Ovary (tissue), 10 donors: Measurements from ENCODE around the gene TMBIM4. TPM values are rescaled to one million over a fixed set of nuclear protein-coding genes. Genes with fewer than 3 reads are reported as not detected.
"Not testable (repeated sequence)": the region's sequence is repeated elsewhere in the genome, so short reads cannot be mapped to it uniquely, and the experiment has no call there.

Experiments used
- DNase-seq, 5 donors: peaks; one replicate each; pipeline ENCODE4 v3.0.0-alpha.2; 2019 to 2020
- H3K27ac ChIP-seq, 2 donors: fragments of 200-600 bp; one replicate each; pipeline versions ENCODE4 v1.5.1 to v1.8.0; 2019 to 2022
- H3K27me3 ChIP-seq: fragments of 200-600 bp; one replicate; pipeline ENCODE4 v1.8.0; 2022
- H3K36me3 ChIP-seq: fragments of 200-600 bp; sonication (generic); one replicate; pipeline ENCODE4 v1.5.1; 2019
- H3K4me1 ChIP-seq: one replicate; pipeline ENCODE4 v1.8.1; 2013; ENCODE audit warnings: mild to moderate bottlenecking, moderate library complexity; ENCODE audit not compliant: insufficient read depth
- H3K4me3 ChIP-seq: fragments of 200-600 bp; sonication (generic); one replicate; pipeline ENCODE4 v1.5.1; 2017
- H3K9me3 ChIP-seq, 2 donors: fragments of 200-600 bp in 1 of 2; sonication (generic) in 1 of 2; one replicate each; pipeline versions ENCODE4 v1.5.1 to v1.8.1; 2013 to 2019; ENCODE audit warnings: mild to moderate bottlenecking in 1 of 2, moderate library complexity in 1 of 2
- EP300 ChIP-seq: sonication (generic); formaldehyde crosslinking; IDR thresholded peaks from one replicate; pipeline ENCODE4 v1.6.1; 2017; ENCODE audit warnings: antibody characterized with exemption
- POLR2A ChIP-seq: fragments of 450-650 bp; IDR thresholded peaks from one replicate; pipeline ENCODE4 v1.6.1; 2017; ENCODE audit warnings: antibody characterized with exemption, mild to moderate bottlenecking, moderate library complexity
- WGBS, 3 donors: extraction: QIAGEN DNeasy Blood & Tissue Kit in 1 of 3; methylation state at CpG; one replicate each; pipeline versions ENCODE4 v1.1.5 to v1.1.7; 2013 to 2017; 5-methylcytosine and 5-hydroxymethylcytosine counted together
- intact Hi-C, 4 donors: fragments of 100-400 bp; cut with DNase I; formaldehyde crosslinking; loops; one replicate each; pipeline versions ENCODE4 v1.11.0 to v1.15.1; 2022 to 2023
- long read RNA-seq, 3 donors: library from polyadenylated mRNA in 2 of 3; unstranded in 2 of 3; transcript quantifications; one replicate each; pipeline ENCODE4 v2.0.0 and lab custom pipeline, GENCODE V29; 2021 to 2026
- polyA plus RNA-seq, 2 donors: library from polyadenylated mRNA; stranded (reverse); fragments of 200-250 nt in 1 of 2; fragments of 350-450 nt in 1 of 2; fragmentation: Illumina TruSeq in 1 of 2; extraction: RNeasy Lipid Tissue Mini Kit (QIAGEN cat#74804) in 1 of 2; gene quantifications; one replicate each; pipeline ENCODE4 v1.2.3, GENCODE V29; 2013 to 2014
- total RNA-seq, 7 donors: library from RNA; depleted of rRNA in 2 of 7; stranded (reverse); fragments of >200 nt in 2 of 7; fragmentation: NEBNext Ultra II Directional in 3 of 7; extraction: Animal tissue kit (Norgen Biotek cat#: 25700) in 3 of 7; gene quantifications; one replicate each; pipeline versions ENCODE4 v1.1.0 to v1.2.4, GENCODE V29; 2016 to 2023
- TF ChIP-seq, protein P1 (sequence below), 3 donors: fragments of 450-650 bp in 2 of 3; fragments of 200-600 bp in 1 of 3; IDR thresholded peaks; one replicate each; pipeline versions ENCODE4 v1.5.1 to v1.8.0; 2016 to 2022; ENCODE audit warnings: antibody characterized with exemption in 3 of 3, mild to moderate bottlenecking in 1 of 3
- donor health status: DM: no; HTN: no; CAD: no; lungs with moderate emphysema.
- donor health status: DM: no; HTN: no; CAD: no.
- donor health status: Bipolar disorder and iron deficiency.
- donor health status: DM: yes; HTN: yes; CAD: no.
- donor health status: DM: no; HTN: no; CAD: no.
- donor health status: DM: yes; HTN: yes; CAD: no.

The TMBIM4 gene, protein sequence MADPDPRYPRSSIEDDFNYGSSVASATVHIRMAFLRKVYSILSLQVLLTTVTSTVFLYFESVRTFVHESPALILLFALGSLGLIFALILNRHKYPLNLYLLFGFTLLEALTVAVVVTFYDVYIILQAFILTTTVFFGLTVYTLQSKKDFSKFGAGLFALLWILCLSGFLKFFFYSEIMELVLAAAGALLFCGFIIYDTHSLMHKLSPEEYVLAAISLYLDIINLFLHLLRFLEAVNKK
- total RNA-seq = 100 to 1,000 TPM in 3 of 7 donors, 10 to 100 TPM in 4; 78.3 to 153 (median 97.9) TPM
- 100 to 1,000 TPM; 152 to 154 TPM for polyA plus RNA-seq
- long read RNA-seq, donor 1, transcript TMBIM4-202 (7 exons, 2,952 nt) = major isoform, 142 of 169 reads
- long read RNA-seq, donor 1, partial matches to known transcripts = 1 of 169 reads
- long read RNA-seq, donor 1, other reads (novel, unspliced or antisense) = 18 of 169 reads
- long read RNA-seq, donor 2, transcript TMBIM4-202 (7 exons, 2,952 nt) = major isoform, 59 of 64 reads
- long read RNA-seq, donor 2, partial matches to known transcripts = 0 of 64 reads
- long read RNA-seq, donor 2, other reads (novel, unspliced or antisense) = 0 of 64 reads
- long read RNA-seq, donor 3, transcript TMBIM4-202 (7 exons, 2,952 nt) = major isoform, 130 of 146 reads
- long read RNA-seq, donor 3, partial matches to known transcripts = 0 of 146 reads
- long read RNA-seq, donor 3, other reads (novel, unspliced or antisense) = 14 of 146 reads

DNA sequence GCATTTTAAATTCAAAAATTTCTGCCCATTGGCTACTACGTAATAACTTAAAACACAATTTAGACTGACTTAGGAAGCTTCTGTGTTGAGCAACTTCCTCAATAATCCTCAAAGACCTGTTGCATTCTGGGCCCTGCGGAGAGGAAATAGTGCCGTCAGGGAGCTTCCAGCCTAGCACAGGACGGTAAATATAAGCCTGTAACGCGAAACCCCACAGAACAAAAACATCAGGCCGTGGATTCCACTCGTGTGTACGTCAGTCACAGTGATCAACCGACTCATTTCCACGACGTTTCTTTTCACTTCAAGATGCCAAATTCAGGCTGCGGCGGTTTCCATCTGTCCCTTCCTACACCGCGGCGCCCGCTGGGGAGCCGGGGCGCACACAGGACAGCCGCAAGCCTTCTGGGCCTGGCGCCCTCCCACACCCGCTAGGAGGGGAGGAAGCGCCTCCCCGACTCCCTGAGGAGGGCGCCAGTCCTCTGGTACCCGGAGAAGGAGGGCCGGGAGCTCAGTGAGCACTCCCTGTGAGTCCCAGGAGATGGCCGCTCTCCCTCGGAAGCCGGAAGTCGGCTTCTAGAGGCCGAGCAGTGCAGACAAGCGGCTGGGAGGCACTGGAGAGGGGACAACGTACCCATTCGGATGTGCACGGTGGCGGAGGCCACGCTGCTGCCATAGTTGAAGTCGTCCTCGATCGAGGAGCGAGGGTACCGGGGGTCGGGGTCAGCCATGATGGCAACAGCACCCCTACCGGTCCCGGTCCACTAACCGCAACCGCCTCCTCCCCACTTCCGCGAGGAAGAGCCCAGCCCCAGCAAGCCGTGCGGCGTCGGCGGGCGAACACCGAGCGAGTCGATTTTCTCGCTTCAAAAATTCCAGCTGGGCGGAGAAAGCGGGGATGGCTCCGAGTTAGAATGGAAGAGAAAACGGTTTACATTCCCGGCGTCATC is at the start of gene TMBIM4:
Gene TMBIM4, minus strand, starts transcription at position 776 of the 950 bp plus-strand sequence. Its CDS starts 45 bp downstream, at position 731.
- H3K4me3 ChIP-seq = peak within 1 kb of the TSS; percentile 79
- DNase-seq = peak; percentile 84 to 89 (median 85)
- no peaks in the 10 kb centered on the region for H3K9me3 ChIP-seq
- no peaks in the 10 kb centered on the region for H3K36me3 ChIP-seq
- H3K27ac ChIP-seq = peak within 1 kb of the TSS; percentile 88 to 97
- WGBS, 3 donors = 0% methylated on average over 59 to 67 of the region's 67 CpGs
- TF ChIP-seq POLR2A (peak; percentile 78), EP300 (peak; percentile 31)
- TF ChIP-seq, protein P1, sequence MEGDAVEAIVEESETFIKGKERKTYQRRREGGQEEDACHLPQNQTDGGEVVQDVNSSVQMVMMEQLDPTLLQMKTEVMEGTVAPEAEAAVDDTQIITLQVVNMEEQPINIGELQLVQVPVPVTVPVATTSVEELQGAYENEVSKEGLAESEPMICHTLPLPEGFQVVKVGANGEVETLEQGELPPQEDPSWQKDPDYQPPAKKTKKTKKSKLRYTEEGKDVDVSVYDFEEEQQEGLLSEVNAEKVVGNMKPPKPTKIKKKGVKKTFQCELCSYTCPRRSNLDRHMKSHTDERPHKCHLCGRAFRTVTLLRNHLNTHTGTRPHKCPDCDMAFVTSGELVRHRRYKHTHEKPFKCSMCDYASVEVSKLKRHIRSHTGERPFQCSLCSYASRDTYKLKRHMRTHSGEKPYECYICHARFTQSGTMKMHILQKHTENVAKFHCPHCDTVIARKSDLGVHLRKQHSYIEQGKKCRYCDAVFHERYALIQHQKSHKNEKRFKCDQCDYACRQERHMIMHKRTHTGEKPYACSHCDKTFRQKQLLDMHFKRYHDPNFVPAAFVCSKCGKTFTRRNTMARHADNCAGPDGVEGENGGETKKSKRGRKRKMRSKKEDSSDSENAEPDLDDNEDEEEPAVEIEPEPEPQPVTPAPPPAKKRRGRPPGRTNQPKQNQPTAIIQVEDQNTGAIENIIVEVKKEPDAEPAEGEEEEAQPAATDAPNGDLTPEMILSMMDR (IDR thresholded peaks at IDR 0.05) = peak; percentile 67 to 76 (median 68)
- no peaks in the 10 kb centered on the region for H3K27me3 ChIP-seq
- intact Hi-C loops = no loop called here
- H3K4me1 ChIP-seq = peaks cover 4% of the 10 kb centered on the region

DNA sequence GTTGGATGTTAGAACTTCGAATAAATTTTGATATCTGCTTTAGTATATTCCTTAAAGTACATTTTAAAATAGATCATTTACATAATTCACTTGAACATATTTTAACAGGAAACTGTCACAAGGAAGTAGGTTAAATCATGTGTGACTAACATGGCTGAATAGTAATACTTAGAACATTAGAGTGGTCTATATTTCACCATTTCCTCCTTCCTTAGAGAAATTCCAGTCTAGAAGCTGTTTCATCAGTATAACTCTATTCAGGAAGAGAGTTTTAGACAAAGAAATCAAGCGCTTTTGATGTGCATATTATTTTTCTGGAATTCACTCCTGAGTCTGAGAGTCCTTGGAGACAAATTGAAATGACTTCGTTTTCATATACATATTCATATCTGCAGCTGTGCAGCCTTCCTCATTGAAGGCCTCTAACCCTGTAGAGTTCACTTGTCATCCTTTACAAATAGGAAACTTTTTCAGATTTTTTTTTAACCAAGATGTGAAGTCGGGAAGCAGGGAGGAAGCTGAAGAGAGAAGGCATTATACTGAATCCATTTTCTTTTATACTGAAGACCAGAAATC is 47.6 kb upstream of the TMBIM4 start:
- Histone ChIP-seq H3K27me3 (no peaks in the 10 kb centered on the region), H3K36me3 (no peaks in the 10 kb centered on the region), H3K4me3 (no peak overlapping the region), H3K27ac (no peak overlapping the region), H3K9me3 (no peaks in the 10 kb centered on the region), H3K4me1 (no peaks in the 10 kb centered on the region)
- intact Hi-C loops = no loop called here
- DNase-seq = no peak
- 67 to 75% (median 74%) methylated on average over 4 of the region's 4 CpGs for WGBS, 3 donors
- no peak for TF ChIP-seq EP300
- TF ChIP-seq, protein P1 (IDR thresholded peaks at IDR 0.05) = no peak
- TF ChIP-seq POLR2A = no peak

DNA sequence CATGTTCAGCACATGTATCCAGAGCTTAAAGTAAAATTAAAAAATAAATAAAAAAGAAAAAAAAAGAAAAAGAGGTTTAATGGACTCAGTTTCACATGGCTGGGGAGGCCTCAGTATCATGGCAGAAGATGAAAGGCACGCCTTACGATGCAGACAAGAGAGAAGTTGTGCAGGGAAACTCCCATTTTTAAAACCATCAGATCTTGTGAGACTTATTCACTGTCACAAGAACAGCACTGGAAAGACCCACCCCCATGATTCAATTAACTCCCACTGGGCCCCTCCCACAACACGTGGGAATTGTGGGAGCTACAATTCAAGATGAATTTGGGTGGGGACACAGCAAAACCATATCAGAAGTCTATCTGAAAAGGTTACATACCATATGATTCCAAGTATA is 43.2 kb upstream of the TMBIM4 start:
- H3K27ac ChIP-seq, H3K27me3 ChIP-seq, DNase-seq, H3K4me3 ChIP-seq, intact Hi-C loops, H3K36me3 ChIP-seq, H3K4me1 ChIP-seq, H3K9me3 ChIP-seq: not testable (repeated sequence)
- 83 to 88% (median 84%) methylated on average over 3 of the region's 3 CpGs for WGBS, 3 donors

DNA sequence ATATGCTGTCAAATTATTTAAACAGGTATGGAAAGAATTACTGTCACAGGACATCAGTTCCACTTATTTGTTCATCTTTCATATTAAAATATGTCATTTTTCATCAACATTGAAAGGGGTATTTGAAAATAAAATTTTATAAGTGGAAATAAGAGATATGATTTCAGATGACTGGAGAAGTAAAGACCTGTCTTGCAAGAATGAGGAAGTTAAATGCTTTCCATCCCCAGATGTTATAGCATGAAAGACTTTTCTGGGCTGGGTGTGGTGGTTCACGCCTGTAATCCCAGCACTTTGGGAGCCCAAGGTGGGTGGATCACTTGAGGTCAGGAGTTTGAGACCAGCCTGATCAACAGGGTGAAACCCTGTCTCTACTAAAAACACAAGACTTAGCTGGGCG is 41.8 kb upstream of the TMBIM4 start:
- H3K36me3 ChIP-seq, H3K27me3 ChIP-seq, H3K27ac ChIP-seq, intact Hi-C loops, H3K9me3 ChIP-seq, H3K4me1 ChIP-seq, DNase-seq, H3K4me3 ChIP-seq: not testable (repeated sequence)
- WGBS, 3 donors = 88 to 96% (median 91%) methylated on average over 2 of the region's 2 CpGs

DNA sequence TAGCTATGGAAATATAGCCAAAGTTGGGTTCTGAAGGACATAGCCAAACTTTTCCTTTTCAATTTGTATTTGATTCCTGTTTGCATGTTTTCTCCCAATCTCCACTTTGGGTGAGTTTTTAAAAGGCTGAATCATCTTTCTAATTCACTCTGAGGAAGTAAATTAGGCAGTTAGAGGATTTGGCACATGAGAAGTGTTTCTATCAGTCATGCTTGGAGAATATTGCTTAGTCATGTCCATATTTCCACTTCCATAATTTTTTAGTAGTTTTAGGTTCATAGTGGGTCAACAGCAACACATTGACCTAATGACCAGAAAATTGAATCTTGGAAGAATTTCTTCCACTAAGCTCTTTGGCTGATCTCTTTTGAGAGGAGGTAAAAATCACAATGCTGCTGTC is 41.0 kb upstream of the TMBIM4 start:
- Histone ChIP-seq H3K4me3 (no peak overlapping the region), H3K27me3 (no peaks in the 10 kb centered on the region), H3K4me1 (no peaks in the 10 kb centered on the region), H3K9me3 (no peaks in the 10 kb centered on the region), H3K27ac (no peak overlapping the region), H3K36me3 (no peaks in the 10 kb centered on the region)
- no peak for DNase-seq
- intact Hi-C loops = no loop called here
- TF ChIP-seq EP300 = no peak
- TF ChIP-seq, protein P1 (IDR thresholded peaks at IDR 0.05) = no peak
